Activated CD4-positive, alpha-beta T cell treated with anti-CD3 and anti-CD28 coated beads, Interleukin-2, amount 10 ng/mL, durations not matched to agents 7 days and 5 days (primary cell): Measurements from ENCODE around the gene FYB1. TPM values are rescaled to one million over a fixed set of nuclear protein-coding genes. Genes with fewer than 3 reads are reported as not detected.
"Not testable (repeated sequence)": the region's sequence is repeated elsewhere in the genome, so short reads cannot be mapped to it uniquely, and the experiment has no call there.

Experiments
- CTCF ChIA-PET: fragments of 350-600 bp; sonication (Branson Sonifier 250); formaldehyde crosslinking; loops from one replicate; lab custom pipeline; 2021; ENCODE audit warnings: antibody characterized with exemption; lab: Charles Lee
- POLR2A ChIA-PET: fragments of 350-600 bp; sonication (Branson Sonifier 250); formaldehyde crosslinking; loops from one replicate; lab custom pipeline; 2021; ENCODE audit warnings: antibody characterized with exemption; lab: Charles Lee
- DNase-seq: peaks from one replicate; pipeline ENCODE4 v3.0.0-alpha.2; 2020
- H3K27ac Mint-ChIP-seq: one replicate; pipeline ENCODE4 v1.8.0; 2021; ENCODE audit warnings: mild to moderate bottlenecking, moderate library complexity, mixed read lengths
- H3K27me3 Mint-ChIP-seq: one replicate; pipeline ENCODE4 v1.8.0; 2021; ENCODE audit warnings: mixed read lengths
- H3K36me3 Mint-ChIP-seq: one replicate; pipeline ENCODE4 v1.8.0; 2021; ENCODE audit warnings: low read depth, mixed read lengths
- H3K4me1 Mint-ChIP-seq: one replicate; pipeline ENCODE4 v1.8.0; 2021; ENCODE audit warnings: mixed read lengths
- H3K4me3 Mint-ChIP-seq: one replicate; pipeline ENCODE4 v1.8.0; 2021; ENCODE audit warnings: mild to moderate bottlenecking, moderate library complexity, mixed read lengths
- H3K9me3 Mint-ChIP-seq: one replicate; pipeline ENCODE4 v1.8.0; 2021; ENCODE audit warnings: mixed read lengths
- total RNA-seq, 2 experiments: library from RNA; stranded (reverse); gene quantifications; one replicate each; pipeline ENCODE4 v1.2.3, GENCODE V29; 2021

Gene FYB1
- total RNA-seq, 2 experiments from 2014 or later, result 396 to 480 TPM

DNA sequence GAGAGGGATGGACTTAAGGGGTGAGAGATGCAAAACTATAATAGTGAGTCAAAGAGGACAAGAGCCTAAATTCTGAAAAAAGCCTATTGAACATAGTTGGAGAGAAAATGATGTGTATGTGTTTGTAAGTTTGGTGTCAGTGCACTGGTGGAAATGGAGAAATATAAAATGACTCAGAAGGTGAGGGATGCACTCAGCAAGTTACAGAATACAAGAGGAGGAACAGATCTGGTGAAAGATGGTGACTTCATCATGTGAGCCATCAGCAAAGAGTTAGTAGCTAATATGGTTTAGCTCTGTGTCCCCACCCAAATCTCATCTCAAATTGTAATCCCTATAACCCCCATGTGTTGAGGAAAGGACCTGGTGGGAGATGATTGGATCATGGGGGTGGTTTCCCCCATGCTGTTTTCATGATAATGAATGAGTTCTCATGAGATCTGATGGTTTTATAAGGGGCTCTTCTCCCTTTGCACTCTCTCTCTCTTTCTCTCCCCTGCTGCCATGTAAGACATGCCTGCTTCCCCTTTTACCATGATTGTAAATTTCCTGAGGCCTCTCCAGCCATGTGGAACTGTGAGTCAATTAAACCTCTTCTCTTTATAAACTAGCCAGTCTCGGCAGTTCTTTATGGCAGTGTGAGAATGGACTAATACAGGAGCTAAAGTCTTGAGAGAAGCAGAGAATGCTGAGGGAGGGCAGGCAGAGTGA lies 30.4 kb upstream of the FYB1 start:
- Mint-ChIP-seq H3K36me3 (peaks cover 3% of the 10 kb centered on the region), H3K27me3 (no peaks in the 10 kb centered on the region), H3K4me3 (no peak overlapping the region), H3K9me3 (peaks cover 9% of the 10 kb centered on the region), H3K27ac (no peak overlapping the region), H3K4me1 (peaks cover 1% of the 10 kb centered on the region)
- ChIA-PET CTCF (interaction anchor here (1.2 to 1.8 kb wide), 2 partner anchors 17 to 32 kb away, joined by 3 read pairs; no protein-coding TSS in a partner anchor), POLR2A (no interaction called here)
- no peak for DNase-seq

DNA sequence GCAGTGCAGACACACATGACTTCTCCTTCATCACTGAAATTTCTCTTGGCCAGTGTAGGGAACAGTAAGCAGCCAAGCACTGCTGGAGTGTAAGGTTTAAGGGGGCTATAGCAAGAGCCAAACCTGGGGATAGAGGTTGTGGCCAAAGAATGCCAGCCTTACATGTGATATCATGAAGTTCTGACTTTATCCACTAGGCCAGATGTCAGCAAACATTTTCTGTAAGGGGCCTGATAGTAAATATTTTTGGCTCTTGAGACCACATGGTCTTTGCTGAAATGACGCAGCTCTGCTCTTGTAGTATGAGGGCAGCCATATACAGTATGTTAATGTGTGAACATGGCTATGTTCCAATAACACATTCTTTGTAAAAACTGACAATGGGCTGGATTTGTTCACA lies 29.7 kb upstream of the FYB1 start:
- DNase-seq, result no peak
- CTCF ChIA-PET, result interaction anchor here (0.7 to 1.8 kb wide), 3 partner anchors 17 to 1689 kb away, joined by 3 read pairs; no protein-coding TSS in a partner anchor
- H3K27ac Mint-ChIP-seq, result no peak overlapping the region
- H3K27me3 Mint-ChIP-seq, result no peaks in the 10 kb centered on the region
- POLR2A ChIA-PET, result no interaction called here
- H3K36me3 Mint-ChIP-seq, result peaks cover 3% of the 10 kb centered on the region
- H3K4me3 Mint-ChIP-seq, result no peak overlapping the region
- no peaks in the 10 kb centered on the region for H3K4me1 Mint-ChIP-seq
- peaks cover 9% of the 10 kb centered on the region for H3K9me3 Mint-ChIP-seq

DNA sequence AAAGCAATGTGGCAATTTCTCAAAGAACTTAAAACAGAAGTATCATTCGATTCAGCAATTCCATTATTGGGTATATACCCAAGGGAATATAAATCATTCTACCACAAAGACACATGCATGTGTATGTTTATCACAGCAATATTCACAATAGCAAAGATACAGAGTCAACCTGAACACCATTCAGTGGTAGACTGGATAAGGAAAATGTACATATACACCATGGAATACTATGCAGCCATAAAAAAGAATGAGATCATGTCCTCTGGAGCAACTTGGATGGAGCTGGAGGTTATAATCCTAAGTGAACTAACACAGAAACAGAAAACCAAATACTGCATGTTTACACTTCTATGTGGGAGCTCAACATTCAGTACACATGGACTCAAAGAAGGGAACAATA lies 21.4 kb upstream of the FYB1 start:
- H3K4me1 Mint-ChIP-seq, result no peaks in the 10 kb centered on the region
- peaks cover 5% of the 10 kb centered on the region for H3K36me3 Mint-ChIP-seq
- ChIA-PET POLR2A (no interaction called here), CTCF (interaction anchor here (1.2 to 1.3 kb wide), 2 partner anchors 18 to 23 kb away, joined by 4 to 5 read pairs; no protein-coding TSS in a partner anchor)
- H3K9me3 Mint-ChIP-seq, result peaks cover 13% of the 10 kb centered on the region
- H3K27me3 Mint-ChIP-seq, result no peaks in the 10 kb centered on the region
- H3K27ac Mint-ChIP-seq, result no peak overlapping the region
- H3K4me3 Mint-ChIP-seq, result no peak overlapping the region
- no peak for DNase-seq

DNA sequence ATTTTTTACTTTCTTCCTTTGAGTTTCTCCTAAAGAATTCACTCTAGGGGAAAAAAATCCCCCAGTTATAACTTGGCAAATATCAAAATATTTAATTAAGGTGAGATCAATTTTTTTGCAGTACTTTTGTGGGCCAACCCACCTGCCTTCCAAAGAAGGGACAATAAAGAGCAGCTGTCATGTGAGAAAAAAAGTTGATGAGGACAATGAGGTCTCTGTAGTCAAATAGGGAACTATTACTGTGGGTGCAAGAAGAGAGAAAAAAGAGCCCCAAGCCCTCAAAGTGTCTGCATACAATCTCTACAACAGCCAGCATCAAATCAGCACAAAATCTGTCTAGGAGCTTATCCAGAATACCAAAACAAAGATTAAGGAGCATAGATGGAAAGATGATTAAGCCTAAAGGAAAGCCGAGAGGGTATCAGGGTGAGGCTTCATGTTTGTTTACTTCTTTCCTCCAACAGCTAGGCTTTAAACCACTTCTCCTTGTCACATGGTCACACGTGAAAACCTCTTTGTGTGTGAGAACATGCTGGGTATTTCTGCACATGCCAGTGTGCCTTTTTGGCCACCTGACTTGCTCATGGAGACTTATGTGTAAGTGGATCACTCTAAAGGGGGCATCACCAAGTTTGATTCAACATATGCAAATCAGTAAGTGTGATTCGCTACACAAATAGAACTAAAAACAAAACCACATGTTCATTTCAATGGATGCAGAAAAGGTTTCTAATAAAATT lies 19.2 kb upstream of the FYB1 start:
- no peak for DNase-seq
- Mint-ChIP-seq H3K9me3 (peaks cover 13% of the 10 kb centered on the region), H3K4me3 (no peak overlapping the region), H3K27me3 (no peaks in the 10 kb centered on the region), H3K36me3 (peaks cover 5% of the 10 kb centered on the region), H3K27ac (no peak overlapping the region), H3K4me1 (no peaks in the 10 kb centered on the region)
- CTCF ChIA-PET, result interaction anchor here (1.8 kb wide), 1 partner anchor 21 kb away, joined by 8 read pairs; no protein-coding TSS in a partner anchor
- POLR2A ChIA-PET, result no interaction called here

DNA sequence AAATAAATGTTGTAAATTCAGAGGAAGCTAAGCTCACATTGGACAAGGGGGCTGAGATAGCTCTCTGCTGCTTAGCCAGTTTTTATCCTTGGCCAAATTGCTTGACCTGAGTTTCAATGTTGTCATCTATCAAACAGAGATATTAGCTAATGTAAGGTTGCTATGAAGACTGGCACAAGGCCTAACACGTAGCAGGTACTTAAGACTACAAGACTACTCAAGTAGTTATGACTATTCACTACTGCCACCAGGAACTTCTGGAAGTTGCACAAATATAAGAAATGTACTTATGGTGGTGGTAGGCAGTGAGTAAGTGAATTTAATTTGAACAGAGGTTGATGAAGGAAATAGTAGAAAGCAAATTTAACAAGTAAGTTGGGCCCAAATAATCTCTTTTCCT lies 17.4 kb upstream of the FYB1 start:
- H3K36me3 Mint-ChIP-seq, result peaks cover 5% of the 10 kb centered on the region
- ChIA-PET CTCF (interaction anchor here (1.0 to 1.1 kb wide), 2 partner anchors 10 to 12 kb away, joined by 3 read pairs; no protein-coding TSS in a partner anchor), POLR2A (no interaction called here)
- H3K4me3 Mint-ChIP-seq, result no peak overlapping the region
- H3K27me3 Mint-ChIP-seq, result no peaks in the 10 kb centered on the region
- H3K9me3 Mint-ChIP-seq, result peaks cover 11% of the 10 kb centered on the region
- H3K4me1 Mint-ChIP-seq, result peaks cover 6% of the 10 kb centered on the region
- no peak for DNase-seq
- H3K27ac Mint-ChIP-seq, result no peak overlapping the region

DNA sequence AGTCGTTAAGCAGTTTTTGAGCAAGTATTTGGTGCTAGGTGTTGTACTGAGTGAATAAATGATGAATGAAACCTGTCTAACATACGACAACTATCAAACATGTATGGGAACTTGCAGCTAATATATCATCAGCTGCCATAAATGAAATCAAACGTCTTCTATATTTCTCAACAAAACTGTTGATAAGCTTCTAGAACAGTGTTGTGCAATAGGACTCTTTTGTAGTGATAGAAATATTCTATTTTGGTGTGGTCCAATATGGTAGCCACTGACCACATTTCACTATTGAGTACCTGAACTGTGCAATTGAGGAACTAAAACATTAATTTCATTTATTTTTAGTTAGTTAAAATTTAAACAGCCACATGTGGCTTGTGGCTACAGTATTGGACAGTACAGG lies 16.3 kb upstream of the FYB1 start:
- ChIA-PET POLR2A (no interaction called here), CTCF (interaction anchor here (0.6 to 2.0 kb wide), 3 partner anchors 10 to 1736 kb away, joined by 3 to 8 read pairs (median 3); no protein-coding TSS in a partner anchor)

DNA sequence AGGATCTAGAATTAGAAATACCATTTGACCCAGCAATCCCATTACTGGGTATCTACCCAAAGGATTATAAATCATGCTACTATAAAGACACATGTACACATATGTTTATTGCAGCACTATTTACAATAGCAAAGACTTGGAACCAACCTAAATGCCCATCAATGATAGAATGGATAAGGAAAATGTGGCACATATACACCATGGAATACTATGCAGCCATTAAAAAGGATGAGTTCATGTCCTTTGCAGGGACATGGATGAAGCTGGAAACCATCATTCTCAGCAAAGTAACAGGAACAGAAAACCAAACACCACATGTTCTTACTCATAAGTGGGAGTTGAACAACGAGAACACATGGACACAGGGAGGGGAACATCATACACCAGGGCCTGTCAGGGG lies 15.1 kb upstream of the FYB1 start:
- POLR2A ChIA-PET, H3K27ac Mint-ChIP-seq, H3K27me3 Mint-ChIP-seq, DNase-seq, H3K36me3 Mint-ChIP-seq, H3K4me3 Mint-ChIP-seq, H3K9me3 Mint-ChIP-seq: not testable (repeated sequence)
- H3K4me1 Mint-ChIP-seq, result peaks cover 16% of the 10 kb centered on the region
- CTCF ChIA-PET, result interaction anchor here (2.0 kb wide), 1 partner anchor 17 kb away, joined by 8 read pairs; no protein-coding TSS in a partner anchor

More for the DNA sequence above, 16.3 kb upstream of the FYB1 start:
- Mint-ChIP-seq H3K36me3 (peaks cover 5% of the 10 kb centered on the region), H3K4me1 (peaks cover 16% of the 10 kb centered on the region), H3K9me3 (peaks cover 8% of the 10 kb centered on the region), H3K4me3 (no peak overlapping the region), H3K27me3 (no peaks in the 10 kb centered on the region), H3K27ac (no peak overlapping the region)
- no peak for DNase-seq

DNA sequence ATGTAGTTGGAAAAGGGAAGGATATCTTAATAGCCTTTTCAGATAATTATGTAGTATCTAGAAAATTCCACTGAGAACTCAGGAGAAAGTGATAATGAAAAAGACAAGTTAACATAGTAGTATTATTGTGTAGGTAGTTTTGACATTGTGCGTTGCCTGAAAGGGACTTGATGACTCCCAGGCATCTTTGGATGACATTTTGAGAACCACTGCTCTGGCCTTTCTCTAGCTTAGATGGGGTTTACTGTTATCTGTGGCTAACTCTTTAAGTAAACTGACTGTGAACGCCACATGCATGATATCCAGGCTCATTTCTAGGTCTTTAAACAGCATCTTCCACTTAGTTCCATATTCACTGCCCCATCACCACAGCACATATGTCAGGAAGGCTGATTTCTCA lies 14.4 kb upstream of the FYB1 start:
- no peak for DNase-seq
- ChIA-PET POLR2A (no interaction called here), CTCF (no interaction called here)
- H3K36me3 Mint-ChIP-seq, result no peaks in the 10 kb centered on the region
- no peaks in the 10 kb centered on the region for H3K27me3 Mint-ChIP-seq
- peaks cover 16% of the 10 kb centered on the region for H3K4me1 Mint-ChIP-seq
- H3K4me3 Mint-ChIP-seq, result no peak overlapping the region
- no peaks in the 10 kb centered on the region for H3K9me3 Mint-ChIP-seq
- no peak overlapping the region for H3K27ac Mint-ChIP-seq

DNA sequence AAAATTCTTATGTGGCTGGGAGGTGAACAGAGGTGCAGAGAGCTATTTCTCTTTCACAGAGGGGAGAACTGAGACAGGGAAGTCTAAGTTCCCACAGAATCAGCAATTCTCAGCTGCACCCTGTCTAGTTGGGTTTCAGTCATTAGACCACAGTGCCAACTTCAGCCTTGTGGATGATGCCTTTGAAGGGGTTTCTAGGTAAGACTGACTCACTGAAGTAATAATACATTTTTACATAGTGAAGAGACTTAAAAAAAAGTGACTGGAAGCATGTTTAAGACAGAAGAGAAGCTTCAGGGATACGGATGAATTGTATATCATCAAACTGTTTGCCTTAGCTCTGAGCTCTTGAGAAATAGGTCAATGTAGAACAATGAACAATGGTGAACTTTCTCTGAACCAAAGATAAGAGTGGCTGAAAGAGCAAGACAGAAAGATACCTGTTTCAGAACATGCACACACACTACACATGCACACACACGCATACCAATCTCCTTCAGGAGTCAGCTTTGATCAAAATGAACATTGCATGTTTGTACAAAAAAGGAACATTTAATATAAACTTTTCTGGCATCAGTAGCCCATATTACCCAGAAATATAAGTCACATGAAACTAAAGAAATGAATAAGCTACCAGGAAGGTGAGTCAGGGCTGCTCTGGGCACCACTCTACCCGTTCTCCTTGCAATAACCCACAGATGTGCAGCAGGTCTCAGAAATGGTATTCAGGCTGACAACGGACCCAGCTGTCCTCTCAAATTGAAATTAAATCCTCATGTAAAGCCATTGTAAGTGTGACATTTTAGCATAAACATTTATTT lies 12.6 kb upstream of the FYB1 start:
- DNase-seq, result no peak
- Mint-ChIP-seq H3K4me3 (no peak overlapping the region), H3K27me3 (no peaks in the 10 kb centered on the region), H3K4me1 (peaks cover 17% of the 10 kb centered on the region), H3K36me3 (no peaks in the 10 kb centered on the region), H3K27ac (peak overlapping the region; percentile 64), H3K9me3 (no peaks in the 10 kb centered on the region)
- ChIA-PET POLR2A (interaction anchor here (0.6 to 1.4 kb wide), 3 partner anchors 10 to 284 kb away, joined by 3 to 6 read pairs (median 3); no protein-coding TSS in a partner anchor), CTCF (interaction anchor here (0.7 to 6.9 kb wide), 9 partner anchors 11 to 53 kb away, joined by 3 to 47 read pairs (median 5); partner anchors contain the start of gene FYB1)

DNA sequence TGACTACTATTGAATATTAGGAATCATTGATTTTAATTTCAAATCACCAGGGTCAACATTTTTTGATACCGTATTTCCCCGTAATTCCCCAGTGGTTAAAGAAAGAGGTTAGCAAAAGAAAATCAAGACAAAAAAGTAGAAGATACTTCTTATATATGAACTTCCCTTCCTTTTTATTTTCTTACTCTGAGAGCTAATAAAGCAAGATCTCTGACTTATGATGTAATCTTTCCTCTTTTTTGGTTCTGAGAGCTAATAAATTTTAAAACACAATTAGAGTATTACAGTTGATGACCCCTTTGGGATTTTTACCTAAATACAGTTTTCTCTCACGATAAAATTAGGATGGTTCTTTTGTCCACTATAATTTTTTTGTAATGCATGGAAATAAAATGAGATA lies 9.2 kb upstream of the FYB1 start:
- Mint-ChIP-seq H3K4me3 (no peak overlapping the region), H3K27me3 (no peaks in the 10 kb centered on the region), H3K4me1 (peaks cover 37% of the 10 kb centered on the region), H3K36me3 (no peaks in the 10 kb centered on the region), H3K9me3 (no peaks in the 10 kb centered on the region), H3K27ac (no peak overlapping the region)
- ChIA-PET POLR2A (no interaction called here), CTCF (interaction anchor here (1.4 to 6.9 kb wide), 2 partner anchors 11 to 71 kb away, joined by 3 to 47 read pairs; no protein-coding TSS in a partner anchor)
- no peak for DNase-seq

DNA sequence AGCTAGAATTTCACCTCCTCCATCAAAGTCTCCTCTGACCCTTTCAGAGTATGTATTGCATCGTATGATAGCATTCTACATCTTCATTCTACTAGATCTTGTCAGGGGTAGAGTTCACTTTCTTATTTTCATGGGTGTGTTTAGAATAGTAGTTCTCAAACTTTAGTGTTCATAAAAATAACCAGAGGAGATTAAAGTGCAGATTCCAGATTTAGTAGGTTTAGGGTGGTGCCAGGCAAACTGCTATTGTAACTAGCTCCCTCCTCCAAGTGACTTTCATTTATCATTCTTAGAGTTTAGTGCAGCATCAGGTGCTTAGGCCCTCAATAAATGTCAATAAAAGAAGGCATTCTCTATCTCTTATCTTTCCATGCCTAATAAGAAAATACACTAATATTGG lies 7.2 kb upstream of the FYB1 start:
- H3K9me3 Mint-ChIP-seq, result no peaks in the 10 kb centered on the region
- DNase-seq, result no peak
- no peaks in the 10 kb centered on the region for H3K36me3 Mint-ChIP-seq
- POLR2A ChIA-PET, result no interaction called here
- peaks cover 29% of the 10 kb centered on the region for H3K4me1 Mint-ChIP-seq
- H3K4me3 Mint-ChIP-seq, result no peak overlapping the region
- no peak overlapping the region for H3K27ac Mint-ChIP-seq
- H3K27me3 Mint-ChIP-seq, result no peaks in the 10 kb centered on the region
- CTCF ChIA-PET, result interaction anchor here (1.0 to 6.9 kb wide), 4 partner anchors 9 to 37 kb away, joined by 3 to 47 read pairs (median 14); no protein-coding TSS in a partner anchor

DNA sequence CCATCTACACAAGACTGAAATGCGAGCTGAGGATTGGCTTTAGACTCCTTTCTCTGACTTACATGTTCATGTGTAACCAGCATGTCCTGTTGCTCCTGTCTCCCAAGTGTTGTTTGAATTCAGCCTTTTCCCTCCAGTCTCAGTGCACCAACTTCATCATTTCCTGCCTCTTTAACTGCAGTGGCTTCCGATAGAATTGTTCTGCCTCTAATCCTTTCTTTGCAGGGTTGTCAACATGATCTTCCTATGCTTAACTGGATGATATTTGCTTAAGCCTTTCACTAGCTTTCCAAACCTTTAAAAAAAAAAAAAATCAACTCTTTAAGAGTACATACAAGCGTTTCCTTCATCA lies 6.7 kb upstream of the FYB1 start:
- ChIA-PET CTCF (interaction anchor here (1.0 to 3.8 kb wide), 3 partner anchors 9 to 37 kb away, joined by 3 to 15 read pairs (median 13); no protein-coding TSS in a partner anchor), POLR2A (no interaction called here)
- H3K9me3 Mint-ChIP-seq, result no peaks in the 10 kb centered on the region
- H3K4me1 Mint-ChIP-seq, result peaks cover 24% of the 10 kb centered on the region
- no peaks in the 10 kb centered on the region for H3K36me3 Mint-ChIP-seq
- DNase-seq, result no peak
- H3K27ac Mint-ChIP-seq, result no peak overlapping the region
- H3K27me3 Mint-ChIP-seq, result no peaks in the 10 kb centered on the region
- no peak overlapping the region for H3K4me3 Mint-ChIP-seq
